MM.1S (cell line): ENCODE results near the gene SLC4A7.

Experiments used
- EZH2 ChIP-seq: fragments of 300-600 bp; sonication (generic); optimal IDR thresholded peaks from 2 replicates; pipeline ENCODE3; 2017; ENCODE audit warnings: low read depth, mild to moderate bottlenecking, antibody characterized with exemption, low read length, mixed read lengths
- EZH2phosphoT487 ChIP-seq: fragments of 300-600 bp; sonication (generic); IDR thresholded peaks from 2 replicates; pipeline ENCODE4 v1.6.1; 2018; ENCODE audit warnings: antibody characterized with exemption, low read length
- TF ChIP-seq, protein P1 (sequence below): fragments of 300-600 bp; sonication (generic); IDR thresholded peaks from 2 replicates; pipeline ENCODE4 v1.5.1; 2016; ENCODE audit warnings: antibody characterized with exemption, low read length, mixed read lengths

DNA sequence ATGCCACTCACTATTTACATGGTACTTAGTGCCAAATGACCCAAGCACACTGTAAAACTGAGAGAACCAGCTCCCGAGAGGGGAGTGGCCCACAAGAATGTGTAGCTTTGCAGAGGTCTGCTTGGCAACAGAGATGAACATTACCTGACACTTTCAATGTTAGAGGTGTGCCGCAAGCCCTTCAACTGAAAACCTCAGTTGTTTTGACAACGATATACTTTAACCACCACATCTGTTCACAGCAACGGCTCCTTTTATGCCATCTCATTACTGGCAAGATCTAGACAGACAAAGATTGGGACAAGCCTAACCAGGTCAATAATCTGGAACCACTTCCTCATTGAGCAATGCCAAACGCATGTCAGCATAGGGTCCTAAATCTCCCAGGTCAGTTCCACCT is 138.7 kb downstream of the SLC4A7 start:
- TF ChIP-seq, protein P1, sequence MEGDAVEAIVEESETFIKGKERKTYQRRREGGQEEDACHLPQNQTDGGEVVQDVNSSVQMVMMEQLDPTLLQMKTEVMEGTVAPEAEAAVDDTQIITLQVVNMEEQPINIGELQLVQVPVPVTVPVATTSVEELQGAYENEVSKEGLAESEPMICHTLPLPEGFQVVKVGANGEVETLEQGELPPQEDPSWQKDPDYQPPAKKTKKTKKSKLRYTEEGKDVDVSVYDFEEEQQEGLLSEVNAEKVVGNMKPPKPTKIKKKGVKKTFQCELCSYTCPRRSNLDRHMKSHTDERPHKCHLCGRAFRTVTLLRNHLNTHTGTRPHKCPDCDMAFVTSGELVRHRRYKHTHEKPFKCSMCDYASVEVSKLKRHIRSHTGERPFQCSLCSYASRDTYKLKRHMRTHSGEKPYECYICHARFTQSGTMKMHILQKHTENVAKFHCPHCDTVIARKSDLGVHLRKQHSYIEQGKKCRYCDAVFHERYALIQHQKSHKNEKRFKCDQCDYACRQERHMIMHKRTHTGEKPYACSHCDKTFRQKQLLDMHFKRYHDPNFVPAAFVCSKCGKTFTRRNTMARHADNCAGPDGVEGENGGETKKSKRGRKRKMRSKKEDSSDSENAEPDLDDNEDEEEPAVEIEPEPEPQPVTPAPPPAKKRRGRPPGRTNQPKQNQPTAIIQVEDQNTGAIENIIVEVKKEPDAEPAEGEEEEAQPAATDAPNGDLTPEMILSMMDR, result no peak
- TF ChIP-seq EZH2 (no peak), EZH2phosphoT487 (no peak)
